GM03348 (cell line): Measurements from ENCODE around the gene BMPR2.
A peak's percentile ranks its signal among the peaks of the same experiment; 100 is the strongest.
"Not testable (repeated sequence)": the region's sequence is repeated elsewhere in the genome, so short reads cannot be mapped to it uniquely, and the experiment has no call there.

Source experiments
- DNase-seq: peaks from one replicate; pipeline ENCODE4 v3.0.0; 2012; ENCODE audit warnings: low spot score

The BMPR2 gene

GRCh38 chr2:202535290-202535689 is 159.2 kb downstream of the BMPR2 start:
- DNase-seq = not testable (repeated sequence)

DNA sequence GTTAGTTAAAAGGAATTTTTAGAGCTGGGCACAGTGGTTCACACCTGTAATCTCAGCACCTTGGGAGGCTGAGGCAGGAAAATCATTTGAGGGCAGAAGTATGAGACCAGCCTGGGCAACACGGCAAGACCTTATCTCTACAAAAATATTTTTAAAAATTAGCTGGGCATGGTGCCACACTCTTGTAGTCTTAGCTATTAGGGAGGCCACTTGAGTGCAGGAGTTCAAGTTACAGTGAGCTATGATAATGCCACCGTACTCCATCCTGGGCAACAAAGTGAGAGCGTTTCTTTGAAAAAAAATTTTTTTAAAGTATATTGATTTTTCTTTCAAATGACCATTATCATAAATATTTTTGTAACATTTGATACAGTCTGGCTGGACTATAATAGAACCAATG is 165.0 kb downstream of the BMPR2 start:
- DNase-seq = no peak

DNA sequence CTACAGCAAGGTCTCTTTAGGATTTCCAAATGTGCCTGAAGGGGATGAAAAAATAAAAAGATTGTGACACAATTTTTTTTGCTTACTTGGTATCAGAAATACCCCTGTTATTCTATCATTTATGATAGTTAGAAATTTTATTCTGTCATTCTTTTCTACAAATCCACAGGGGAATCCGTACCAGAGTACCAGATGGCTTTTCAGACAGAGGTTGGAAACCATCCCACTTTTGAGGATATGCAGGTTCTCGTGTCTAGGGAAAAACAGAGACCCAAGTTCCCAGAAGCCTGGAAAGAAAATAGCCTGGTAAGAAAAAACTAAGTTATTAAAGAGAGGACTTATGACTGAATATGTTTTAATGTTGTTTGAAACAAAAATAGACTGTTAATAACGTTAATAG is 166.0 kb downstream of the BMPR2 start:
- no peak for DNase-seq

GRCh38 chr2:202545523-202545922 is 169.4 kb downstream of the BMPR2 start:
- DNase-seq = no peak

- no peak for DNase-seq
Measured at GRCh38 chr2:202545931-202546330, 169.8 kb downstream of the BMPR2 start.

- not testable (repeated sequence) for DNase-seq
Measured at GRCh38 chr2:202546499-202547141, 170.5 kb downstream of the BMPR2 start.

DNA sequence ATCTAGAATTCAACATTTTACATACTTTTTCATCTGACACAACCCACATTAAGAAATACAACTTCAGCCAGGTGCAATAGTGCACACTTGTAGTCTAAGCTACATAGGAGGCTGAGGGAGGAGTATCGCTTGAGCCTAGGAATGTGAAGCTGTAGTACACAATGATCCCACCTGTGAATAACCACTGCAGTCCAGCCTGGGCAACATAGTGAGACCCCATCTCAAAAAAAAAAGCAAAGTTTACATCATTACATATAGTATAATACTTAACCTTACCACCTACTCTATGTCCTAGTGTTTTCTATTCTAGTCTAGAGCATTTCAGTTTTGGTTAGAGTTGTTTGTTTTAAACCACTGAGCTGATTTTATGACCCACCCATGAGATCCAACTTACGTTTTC is 172.1 kb downstream of the BMPR2 start:
- no peak for DNase-seq

DNA sequence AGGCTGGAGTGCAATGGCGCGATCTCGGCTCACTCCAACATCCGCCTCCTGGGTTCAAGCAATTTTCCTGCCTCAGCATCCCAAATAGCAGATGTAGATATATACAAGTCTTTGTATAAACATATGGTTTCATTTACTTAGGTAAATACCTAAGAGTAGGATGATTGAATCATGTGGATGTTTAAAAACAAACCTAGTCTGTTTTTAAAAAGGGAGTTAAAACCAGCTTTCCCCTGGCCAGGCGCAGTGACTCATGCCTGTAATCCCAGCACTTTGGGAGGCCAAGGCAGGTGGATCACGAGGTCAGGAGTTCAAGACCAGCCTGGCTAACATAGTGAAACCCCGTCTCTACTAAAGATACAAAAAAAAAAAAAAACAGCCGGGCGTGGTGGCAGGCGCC is 174.9 kb downstream of the BMPR2 start:
- DNase-seq = not testable (repeated sequence)

- DNase-seq = no peak
Measured at GRCh38 chr2:202555356-202555755, 179.2 kb downstream of the BMPR2 start.

DNA sequence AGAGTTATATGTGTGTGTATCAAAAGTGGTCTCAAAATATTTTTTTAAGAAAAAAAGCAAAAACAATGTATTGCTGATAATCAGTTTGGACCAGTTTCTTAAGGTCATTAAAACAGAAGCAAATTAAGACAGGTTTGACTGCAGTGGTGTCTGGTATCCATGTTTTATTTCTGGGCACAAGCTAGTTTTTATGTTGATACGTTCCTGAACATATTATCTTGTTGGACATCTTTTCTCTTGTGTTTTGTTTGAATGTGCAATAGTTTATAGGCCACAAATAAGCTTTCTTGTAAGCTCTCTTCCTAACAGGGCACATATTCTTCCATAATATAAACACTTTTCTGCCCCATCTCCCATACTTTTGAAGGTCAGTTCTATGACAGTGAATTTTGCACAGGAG is 184.1 kb downstream of the BMPR2 start:
- DNase-seq = no peak

- DNase-seq = no peak
Measured at GRCh38 chr2:202564226-202564625, 188.1 kb downstream of the BMPR2 start.

DNA sequence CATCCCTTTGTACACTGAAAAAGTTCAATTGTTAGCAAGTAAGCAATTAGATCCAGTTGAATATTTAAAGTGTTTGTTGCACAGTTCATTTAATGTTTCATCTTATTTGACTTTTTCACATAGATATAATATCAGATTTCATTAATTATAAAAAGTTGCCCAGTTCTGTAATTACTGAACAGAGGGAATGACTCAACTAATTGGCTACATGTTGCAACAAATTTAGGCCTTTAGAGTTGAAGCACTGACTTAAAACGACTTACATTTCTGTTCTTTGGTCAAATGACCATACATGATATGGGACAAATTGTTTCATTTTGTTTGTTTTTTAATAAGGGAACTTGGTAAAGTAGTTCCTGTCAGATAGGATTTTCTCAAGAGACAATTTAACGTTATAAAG is 190.2 kb downstream of the BMPR2 start:
- no peak for DNase-seq

- DNase-seq = no peak
Measured at GRCh38 chr2:202574541-202574940, 198.4 kb downstream of the BMPR2 start.

GRCh38 chr2:202575194-202575593 is 199.1 kb downstream of the BMPR2 start:
- not testable (repeated sequence) for DNase-seq

DNA sequence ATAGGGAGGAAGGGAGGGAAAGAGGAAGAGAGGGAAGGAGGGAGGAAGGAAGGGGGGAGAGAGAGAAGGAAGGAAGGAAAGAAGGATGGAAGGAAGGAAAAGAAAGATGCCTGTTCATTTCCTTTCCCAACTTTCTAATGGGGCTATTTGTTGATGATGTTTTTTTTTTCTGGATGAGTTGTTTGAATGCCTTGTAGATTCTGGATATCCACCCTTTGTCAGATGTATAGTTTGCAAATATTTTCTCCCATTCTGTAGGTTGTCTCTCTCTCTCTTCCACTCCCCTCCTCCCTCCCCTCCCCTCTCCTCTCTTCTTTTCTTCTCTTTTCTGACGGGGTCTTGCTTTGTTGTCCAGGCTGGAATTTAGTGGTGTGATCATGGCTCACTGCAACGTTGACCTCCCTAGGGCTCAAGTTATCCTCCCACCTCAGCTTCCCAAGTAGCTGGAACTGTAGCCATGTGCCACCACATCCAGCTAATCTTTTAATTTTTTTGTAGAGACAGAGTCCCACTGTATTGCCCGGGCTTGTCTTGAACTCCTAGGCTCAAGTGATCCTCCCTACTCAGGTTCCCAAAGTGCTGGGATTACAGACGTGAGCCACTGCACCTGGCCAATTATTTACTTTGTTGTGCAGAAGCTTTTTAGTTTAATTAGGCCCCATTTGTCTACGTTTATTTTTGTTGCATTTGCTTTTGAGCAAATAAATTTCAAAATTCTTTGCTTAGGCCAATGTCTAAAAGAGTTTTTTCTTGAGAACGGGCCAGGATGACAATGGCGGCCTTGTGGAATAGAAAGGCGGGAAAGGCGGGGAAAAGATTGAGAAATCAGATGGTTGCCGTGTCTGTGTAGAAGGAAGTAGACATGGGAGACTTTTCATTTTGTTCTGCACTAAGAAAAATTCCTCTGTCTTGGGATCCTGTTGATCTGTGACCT is 201.4 kb downstream of the BMPR2 start:
- DNase-seq = no peak

- not testable (repeated sequence) for DNase-seq
Measured at GRCh38 chr2:202582846-202583245, 206.7 kb downstream of the BMPR2 start.

DNA sequence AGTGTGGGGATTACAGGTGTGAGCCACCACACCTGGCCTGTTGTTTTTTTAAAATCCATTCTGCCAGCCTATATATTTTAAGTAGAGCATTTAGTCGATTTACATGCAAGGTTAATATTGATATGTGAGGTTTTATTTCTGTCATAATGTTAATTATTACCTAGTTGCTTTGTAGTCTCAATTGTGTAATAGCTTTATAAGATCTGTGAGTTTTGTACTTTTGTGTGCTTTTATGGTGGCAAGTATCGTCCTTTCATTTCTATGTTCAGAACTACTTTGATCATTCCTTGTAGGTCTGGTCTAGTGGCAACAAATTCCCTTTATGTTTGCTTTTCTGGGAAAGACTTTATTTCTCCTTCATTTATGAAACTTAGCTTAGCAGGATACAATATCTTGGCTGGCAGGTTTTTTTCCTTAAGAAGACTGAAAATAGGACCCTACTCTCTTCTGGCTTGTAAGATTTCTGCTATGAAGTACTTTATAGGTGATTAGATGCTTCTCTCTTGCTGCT is 207.6 kb downstream of the BMPR2 start:
- DNase-seq = no peak

- DNase-seq = peak; percentile 86
Measured at GRCh38 chr2:202588647-202589581, 212.8 kb downstream of the BMPR2 start.

GRCh38 chr2:202589582-202589949 is 213.4 kb downstream of the BMPR2 start:
- no peak for DNase-seq

DNA sequence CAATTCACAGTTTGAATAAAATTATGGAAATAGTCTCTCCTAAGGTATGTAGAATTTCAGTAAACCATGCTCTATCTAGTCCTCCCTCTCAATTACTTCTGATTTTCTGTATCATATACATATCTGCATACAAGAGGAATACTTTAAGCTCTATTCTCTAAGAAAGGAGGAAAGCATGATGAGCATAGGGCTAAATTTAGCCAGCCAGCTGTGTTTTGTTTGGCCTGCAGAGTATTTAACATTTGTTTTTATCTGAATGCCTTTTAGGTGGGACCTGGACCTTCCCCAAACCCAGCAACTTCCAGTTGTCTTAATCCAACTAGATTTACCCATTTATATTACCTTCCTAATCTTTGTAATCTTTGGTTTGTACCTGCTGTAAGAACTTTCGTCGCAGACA is 216.4 kb downstream of the BMPR2 start:
- DNase-seq = no peak

- no peak for DNase-seq
Measured at GRCh38 chr2:202599105-202599504, 223.0 kb downstream of the BMPR2 start.

GRCh38 chr2:202599911-202600310 is 223.8 kb downstream of the BMPR2 start:
- DNase-seq = no peak
